ENCODE measurements around the gene ALDH1A1.

GRCh38 chr9:72932619-72933018, 20.2 kb downstream of the ALDH1A1 start:
- TF ChIP-seq CTCF (IDR thresholded peaks at IDR 0.05) (no peak), POLR2A (IDR thresholded peaks at IDR 0.05) (no peak)

All from Peyer's patch (tissue), 4 donors.